ENCODE results near the gene RAB26.

GRCh38 chr16:2102471-2102870 is 46.0 kb upstream of the RAB26 start:
- no peak for TF ChIP-seq EZH2 (optimal IDR thresholded peaks at IDR 0.05; ENCODE audit: low read depth, low read length)
- TF ChIP-seq CTCF (IDR thresholded peaks at IDR 0.05; ENCODE audit: low read length), result no peak
- TF ChIP-seq EZH2phosphoT487 (IDR thresholded peaks at IDR 0.05; ENCODE audit: low read length), result no peak
